PC-9 (cell line): ENCODE data around the gene CGB8. TPM values are rescaled to one million over a fixed set of nuclear protein-coding genes. Genes with fewer than 3 reads are reported as not detected.

Experiments
- BruUV-seq: library from RNA; stranded (reverse); fragments of 400-500 nt; replicated peaks from 2 replicates; lab custom pipeline; 2021; lab: Mats Ljungman, UMichigan
- CTCF ChIA-PET: fragments of 300-600 bp; sonication (Branson Sonifier 250); formaldehyde crosslinking; loops from one replicate; lab custom pipeline; 2022; ENCODE audit warnings: antibody characterized with exemption; lab: Charles Lee
- POLR2A ChIA-PET: fragments of 300-600 bp; sonication (Branson Sonifier 250); formaldehyde crosslinking; loops from one replicate; lab custom pipeline; 2022; ENCODE audit warnings: antibody characterized with exemption; ENCODE audit not compliant: unreplicated experiment; lab: Charles Lee
- DNase-seq, 2 experiments: peaks; one replicate each; pipeline versions ENCODE4 v3.0.0 to v3.0.0-alpha.2; 2015 to 2022; ENCODE audit warnings: mixed read lengths in 1 of 2
- H2AFZ ChIP-seq: fragments of 200-600 bp; sonication (generic); 2 replicates; pipeline ENCODE4 v1.8.1; 2017; ENCODE audit warnings: antibody characterized with exemption
- H3F3A ChIP-seq: fragments of 200-600 bp; sonication (generic); 2 replicates; pipeline ENCODE4 v1.8.1; 2017; ENCODE audit warnings: antibody characterized with exemption, mild to moderate bottlenecking, low read depth; ENCODE audit not compliant: insufficient read depth
- H3K27ac ChIP-seq: fragments of 200-600 bp; sonication (generic); 2 replicates; pipeline ENCODE4 v1.6.1; 2016; ENCODE audit warnings: mixed run types
- H3K27me3 ChIP-seq: fragments of 200-600 bp; sonication (generic); 2 replicates; pipeline ENCODE4 v1.6.1; 2016; ENCODE audit warnings: low read depth, mixed run types; ENCODE audit not compliant: insufficient read depth
- H3K36me3 ChIP-seq: fragments of 200-600 bp; sonication (generic); 2 replicates; pipeline ENCODE4 v1.6.1; 2016; ENCODE audit warnings: low read depth, mixed run types
- H3K4me1 ChIP-seq: fragments of 200-600 bp; sonication (generic); replicated peaks from 2 replicates; pipeline ENCODE4 v1.6.1; 2016; ENCODE audit warnings: mixed run types; ENCODE audit not compliant: insufficient read depth
- H3K4me2 ChIP-seq: fragments of 200-600 bp; sonication (generic); 2 replicates; pipeline ENCODE4 v1.6.1; 2017; ENCODE audit warnings: mixed run types
- H3K4me3 ChIP-seq: fragments of 200-600 bp; sonication (generic); 2 replicates; pipeline ENCODE4 v1.6.1; 2016; ENCODE audit warnings: mixed run types
- H3K79me2 ChIP-seq: fragments of 200-600 bp; sonication (generic); 2 replicates; pipeline ENCODE4 v1.6.1; 2017; ENCODE audit warnings: low read depth, mixed run types
- H3K9me2 ChIP-seq: fragments of 200-600 bp; sonication (generic); 2 replicates; pipeline ENCODE4 v1.8.1; 2017; ENCODE audit warnings: mild to moderate bottlenecking; ENCODE audit not compliant: insufficient read depth
- H3K9me3 ChIP-seq: fragments of 200-600 bp; sonication (generic); 2 replicates; pipeline ENCODE4 v1.8.1; 2016; ENCODE audit warnings: low read depth; ENCODE audit not compliant: insufficient read depth
- H4K20me1 ChIP-seq: fragments of 200-600 bp; sonication (generic); 2 replicates; pipeline ENCODE4 v1.8.1; 2017; ENCODE audit not compliant: insufficient read depth
- CTCF ChIP-seq: fragments of 200-600 bp; sonication (generic); conservative IDR thresholded peaks from 2 replicates; pipeline ENCODE4 v1.6.1; 2017; ENCODE audit warnings: mixed run types, antibody characterized with exemption, mild to moderate bottlenecking, moderate library complexity
- EZH2 ChIP-seq: fragments of 200-600 bp; sonication (generic); IDR thresholded peaks from 2 replicates; pipeline ENCODE4 v1.8.0; 2017; ENCODE audit warnings: antibody characterized with exemption, low read depth
- intact Hi-C: fragments of 100-400 bp; cut with micrococcal nuclease; formaldehyde crosslinking; loops from one replicate; pipeline ENCODE4 v1.10.0; 2022; ENCODE audit not compliant: unreplicated experiment
- total RNA-seq: library from RNA; stranded (reverse); gene quantifications from 2 replicates; pipeline ENCODE4 v1.2.3, GENCODE V29; 2021

CGB8 gene
- total RNA-seq, 1 experiment from 2014 or later, result 1.0 TPM

GRCh38 chr19:49011194-49011593 is 37.7 kb downstream of the CGB8 start:
- POLR2A ChIA-PET, result no interaction called here
- CTCF ChIA-PET, result no interaction called here
- TF ChIP-seq CTCF (no peak), EZH2 (no peak)
- DNase-seq, result no peak
- H3K4me3 ChIP-seq, result no peak overlapping the region
- H3K27ac ChIP-seq, result no peak overlapping the region
- no peaks in the 10 kb centered on the region for H3K4me1 ChIP-seq
- no TSS peak for BruUV-seq
- H3K27me3 ChIP-seq, result no peaks in the 10 kb centered on the region
- intact Hi-C loops, result no loop called here
- H4K20me1 ChIP-seq, result peaks cover 8% of the 10 kb centered on the region; the same call in 1 of the 2 replicates
- H2AFZ ChIP-seq, result no peak overlapping the region
- H3K36me3 ChIP-seq, result peaks cover 25% of the 10 kb centered on the region
- H3K79me2 ChIP-seq, result no peaks in the 10 kb centered on the region
- no peaks in the 10 kb centered on the region for H3K9me3 ChIP-seq
- H3F3A ChIP-seq, result peaks cover 29% of the 10 kb centered on the region
- no peak overlapping the region for H3K4me2 ChIP-seq
- no peaks in the 10 kb centered on the region for H3K9me2 ChIP-seq

- no peak overlapping the region for H2AFZ ChIP-seq
- no peaks in the 10 kb centered on the region for H3K79me2 ChIP-seq
- no peaks in the 10 kb centered on the region for H3K4me1 ChIP-seq
- peaks cover 8% of the 10 kb centered on the region; the same call in 1 of the 2 replicates for H4K20me1 ChIP-seq
- no peak overlapping the region for H3K4me2 ChIP-seq
- no peak for DNase-seq
- peaks cover 25% of the 10 kb centered on the region for H3K36me3 ChIP-seq
- H3F3A ChIP-seq, result peaks cover 25% of the 10 kb centered on the region
- no peak overlapping the region for H3K27ac ChIP-seq
- ChIA-PET POLR2A (no interaction called here), CTCF (no interaction called here)
- H3K4me3 ChIP-seq, result no peak overlapping the region
- intact Hi-C loops, result no loop called here
- no peak for TF ChIP-seq CTCF
- no peak for TF ChIP-seq EZH2
- H3K9me2 ChIP-seq, result no peaks in the 10 kb centered on the region
- no peaks in the 10 kb centered on the region for H3K9me3 ChIP-seq
- H3K27me3 ChIP-seq, result no peaks in the 10 kb centered on the region
- no TSS peak for BruUV-seq
Measured at GRCh38 chr19:49010453-49010852, 38.5 kb downstream of the CGB8 start.

GRCh38 chr19:49009828-49010227 is 39.1 kb downstream of the CGB8 start:
- no peak overlapping the region for H3K27ac ChIP-seq
- H3K79me2 ChIP-seq, result no peaks in the 10 kb centered on the region
- ChIA-PET POLR2A (interaction anchor here (0.6 kb wide), 1 partner anchor 618 kb away, joined by 18 read pairs; no protein-coding TSS in a partner anchor), CTCF (no interaction called here)
- H2AFZ ChIP-seq, result no peak overlapping the region
- H3K36me3 ChIP-seq, result peaks cover 21% of the 10 kb centered on the region; the same call in 1 of the 2 replicates
- DNase-seq, result no peak
- no peak overlapping the region for H3K4me2 ChIP-seq
- intact Hi-C loops, result no loop called here
- no peaks in the 10 kb centered on the region for H3K27me3 ChIP-seq
- no peak for TF ChIP-seq CTCF
- H3K9me3 ChIP-seq, result no peaks in the 10 kb centered on the region
- no peaks in the 10 kb centered on the region for H3K4me1 ChIP-seq
- BruUV-seq, result no TSS peak
- H3K9me2 ChIP-seq, result no peaks in the 10 kb centered on the region
- peaks cover 8% of the 10 kb centered on the region; the same call in 1 of the 2 replicates for H4K20me1 ChIP-seq
- no peak overlapping the region for H3K4me3 ChIP-seq
- H3F3A ChIP-seq, result peaks cover 19% of the 10 kb centered on the region
